Adrenal gland (tissue), 5 donors: ENCODE results near the gene CDHR2.

Experiments
- CTCF ChIP-seq, 6 experiments: fragments of 450-650 bp in 4 of 6; fragments of 200-600 bp in 2 of 6; sonication (generic) in 1 of 6; IDR thresholded peaks; 1 replicate in 5 of 6; 2 replicates in 1 of 6; pipeline versions ENCODE4 v1.5.1 to v1.8.0; 2016 to 2021; ENCODE audit warnings: antibody characterized with exemption in 6 of 6, mild to moderate bottlenecking in 2 of 6, moderate library complexity in 1 of 6
- POLR2A ChIP-seq, 2 donors: fragments of 450-650 bp; IDR thresholded peaks; one replicate each; pipeline ENCODE4 v1.6.1; 2017; ENCODE audit warnings: antibody characterized with exemption in 2 of 2, mild to moderate bottlenecking in 2 of 2, moderate library complexity in 1 of 2
- donor health status: DM: no; HTN: no; CAD: no.

- TF ChIP-seq CTCF (IDR thresholded peaks at IDR 0.05): peak in 2 of 6 experiments; percentile 14
- peak in 1 of 2 donors; percentile 83 for TF ChIP-seq POLR2A (IDR thresholded peaks at IDR 0.05)
These were observed 11.4 kb upstream of the CDHR2 start for GRCh38 chr5:176537554-176538229.
